ENCODE measurements around the gene ZMYND8. TPM values are rescaled to one million over a fixed set of nuclear protein-coding genes. Genes with fewer than 3 reads are reported as not detected.

ZMYND8 gene
- total and polyA plus RNA-seq, 2 of the 8 experiments (the other 6 are each of a cell fraction or from before 2014, with no cell fraction given): 50.5 to 163 TPM

GRCh38 chr20:47266847-47267515 is 89.5 kb downstream of the ZMYND8 start:
- Histone ChIP-seq H2BK15ac (ENCODE audit: low read length) (no peak overlapping the region), H2BK12ac (ENCODE audit: low read depth, low read length) (no peak overlapping the region), H3K79me1 (ENCODE audit: low read depth, low read length) (peaks cover 6% of the 10 kb centered on the region), H3K27me3 (replicated peaks in 1 of 4; ENCODE audit: control insufficient read depth in 3 of 4, extremely low read depth in 1 of 4, insufficient read depth in 3 of 4, low read length in 3 of 4) (no peaks in the 10 kb centered on the region), H4K5ac (ENCODE audit: insufficient read length, low read depth, low read length) (no peak overlapping the region), H3K36me3 (ENCODE audit: control insufficient read depth in 2 of 4, insufficient read depth in 4 of 4, low read length in 3 of 4) (peaks cover 10 to 68% (median 47%) of the 10 kb centered on the region in 4 experiments; a peak in 7 of 8 replicates), H3K23ac (ENCODE audit: insufficient read length) (no peak overlapping the region), H3K79me2 (ENCODE audit: control insufficient read depth in 1 of 2, insufficient read depth in 2 of 2, low read length in 2 of 2) (peaks cover 8 to 81% of the 10 kb centered on the region in 2 experiments; a peak in 3 of 4 replicates), H2BK5ac (ENCODE audit: low read depth, low read length) (no peak overlapping the region), H3K18ac (ENCODE audit: extremely low read depth, low read length) (no peak overlapping the region), H4K91ac (replicated peaks; ENCODE audit: insufficient read length, low read length) (no peak overlapping the region), H3K9ac (replicated peaks in 1 of 4; ENCODE audit: extremely low read depth in 1 of 4, low read depth in 3 of 4, low read length in 3 of 4) (no peak overlapping the region), H3K23me2 (ENCODE audit: low read depth, low read length) (no peaks in the 10 kb centered on the region; the same call in 1 of the 2 replicates), H3K56ac (replicated peaks; ENCODE audit: insufficient read length, low read depth, low read length) (no peak overlapping the region), H4K20me1 (replicated peaks in 1 of 2; ENCODE audit: control insufficient read depth in 1 of 2, insufficient read depth in 2 of 2, low read length in 2 of 2) (peaks cover 7 to 12% of the 10 kb centered on the region in 2 experiments), H2BK120ac (replicated peaks; ENCODE audit: low read depth, low read length) (no peak overlapping the region), H3K27ac (ENCODE audit: low read depth, low read length) (no peak overlapping the region; the same call in 1 of the 2 replicates), H3K4me3 (ENCODE audit: extremely low read depth in 1 of 4, insufficient read depth in 2 of 4, low read depth in 3 of 4, low read length in 4 of 4) (no peak overlapping the region), H3K9me3 (ENCODE audit: insufficient read depth in 2 of 2, low read depth in 1 of 2, low read length in 1 of 2) (no peaks in the 10 kb centered on the region), H2AFZ (ENCODE audit: low read length) (no peak overlapping the region), H3K14ac (ENCODE audit: insufficient read length) (no peak overlapping the region), H2BK20ac (ENCODE audit: low read length) (no peak overlapping the region), H3K4me1 (replicated peaks in 1 of 4; ENCODE audit: control insufficient read depth in 3 of 4, insufficient read depth in 4 of 4, low read length in 3 of 4) (peaks cover 0 to 8% (median 0%) of the 10 kb centered on the region in 4 experiments; a peak in 2 of 7 replicates), H3K4me2 (ENCODE audit: insufficient read depth in 1 of 2, low read depth in 2 of 2, low read length in 2 of 2) (no peak overlapping the region), H3K4ac (replicated peaks; ENCODE audit: insufficient read length, low read depth, low read length) (no peak overlapping the region), H4K8ac (ENCODE audit: extremely low read depth, insufficient read depth, low read length) (no peak overlapping the region), H2AK5ac (ENCODE audit: low read depth, low read length) (no peak overlapping the region)
- WGBS, 2 experiments (ENCODE audit: extremely low coverage in 1 of 2, insufficient coverage in 1 of 2, insufficient read length in 1 of 2, insufficient replicate concordance in 2 of 2, low coverage in 1 of 2, low lambda C conversion rate in 2 of 2, missing lambda C conversion rate in 1 of 2): 76% methylated on average over 7 of the region's 7 CpGs; no CpG with 5 or more reads in 1 of the 2 experiments
- POLR2A ChIA-PET (ENCODE audit: partially characterized antibody): interaction anchor here (1.5 kb wide), 2 partner anchors 8 to 10 kb away, joined by 3 to 4 read pairs; no protein-coding TSS in a partner anchor
- no peak for FAIRE-seq
- no peak for TF ChIP-seq ATF3 (IDR thresholded peaks at IDR 0.05; ENCODE audit: insufficient read depth, low read depth, low read length)
- TF ChIP-seq TEAD4 (IDR thresholded peaks at IDR 0.05; ENCODE audit: low read depth, low read length): no peak
- TF ChIP-seq RXRA (IDR thresholded peaks at IDR 0.05; ENCODE audit: insufficient read depth, low read depth, low read length): no peak
- no peak for TF ChIP-seq TAF1 (IDR thresholded peaks at IDR 0.05; ENCODE audit: low read depth, low read length)
- TF ChIP-seq CHD2 (IDR thresholded peaks at IDR 0.05; ENCODE audit: low read length): no peak
- no peak for TF ChIP-seq GTF2F1 (IDR thresholded peaks at IDR 0.05; ENCODE audit: borderline replicate concordance, low read depth, low read length)
- TF ChIP-seq FOSL1 (IDR thresholded peaks at IDR 0.05; ENCODE audit: insufficient read depth, low read depth, low read length): no peak
- TF ChIP-seq NANOG (IDR thresholded peaks at IDR 0.05; ENCODE audit: insufficient read depth, low read depth, low read length, poor library complexity, severe bottlenecking): no peak
- CTCF ChIA-PET (ENCODE audit: partially characterized antibody): no interaction called here
- DNase-seq (ENCODE audit: low read depth in 1 of 2, low spot score in 2 of 2): no peak

All from H1 (cell line).